HG03159 (cell line): Measurements from ENCODE around the gene PLA2G2C.

Source experiments
- ATAC-seq: cut with Tn5 transposase; IDR thresholded peaks from one replicate; pipeline ENCODE4 v1.9.1; 2021; ENCODE audit warnings: mild to moderate bottlenecking, moderate library complexity; ENCODE audit not compliant: unreplicated experiment

PLA2G2C gene

GRCh38 chr1:20158358-20159070, 27.8 kb downstream of the PLA2G2C start:
- no peak for ATAC-seq

DNA sequence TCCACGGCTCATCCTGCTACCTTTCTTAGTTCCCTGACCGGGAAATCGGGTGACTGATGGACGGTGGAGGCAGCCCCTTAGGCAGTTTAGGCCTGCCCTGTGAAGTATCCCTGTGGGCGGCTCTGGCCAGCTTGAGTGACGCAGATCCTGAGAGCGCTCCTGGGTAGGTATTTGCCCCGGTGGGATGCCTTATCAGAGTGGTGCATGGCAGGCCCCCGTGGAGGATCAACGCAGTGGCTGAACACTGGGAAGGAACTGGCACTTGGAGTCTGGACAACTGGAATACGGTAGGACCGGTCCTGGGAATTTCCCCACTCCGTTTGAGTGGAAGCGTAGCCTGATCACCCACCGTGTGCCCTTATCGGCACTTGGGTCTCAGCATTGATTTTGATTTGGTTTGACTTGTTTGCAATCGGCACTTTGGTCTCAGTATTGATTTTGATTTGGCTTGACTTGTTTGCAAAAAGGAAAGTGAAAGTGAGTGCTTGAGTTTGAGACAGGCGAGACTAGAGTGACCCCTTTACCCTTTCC, 32.0 kb downstream of the PLA2G2C start:
- no peak for ATAC-seq

DNA sequence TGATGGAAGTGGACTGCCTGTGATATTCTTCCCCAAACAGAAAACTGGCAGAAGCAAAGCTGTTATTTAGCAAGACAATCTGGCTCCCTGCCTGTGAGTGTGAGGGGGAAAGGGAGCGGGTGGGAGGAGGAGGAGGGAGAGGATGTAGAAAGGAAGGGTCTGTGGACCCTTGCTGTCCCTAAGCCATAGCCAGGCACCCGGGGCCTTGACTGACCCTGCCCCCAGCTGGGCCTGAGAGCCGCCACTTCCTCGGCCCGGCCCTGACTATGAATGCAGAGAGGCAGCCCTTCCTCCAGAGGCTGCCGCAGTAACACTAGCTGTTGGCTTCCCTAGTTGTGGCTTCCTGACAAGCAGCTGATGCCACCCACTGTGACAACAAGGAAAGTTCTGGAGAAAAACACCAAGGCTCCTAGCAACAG, 33.3 kb downstream of the PLA2G2C start:
- ATAC-seq: no peak

DNA sequence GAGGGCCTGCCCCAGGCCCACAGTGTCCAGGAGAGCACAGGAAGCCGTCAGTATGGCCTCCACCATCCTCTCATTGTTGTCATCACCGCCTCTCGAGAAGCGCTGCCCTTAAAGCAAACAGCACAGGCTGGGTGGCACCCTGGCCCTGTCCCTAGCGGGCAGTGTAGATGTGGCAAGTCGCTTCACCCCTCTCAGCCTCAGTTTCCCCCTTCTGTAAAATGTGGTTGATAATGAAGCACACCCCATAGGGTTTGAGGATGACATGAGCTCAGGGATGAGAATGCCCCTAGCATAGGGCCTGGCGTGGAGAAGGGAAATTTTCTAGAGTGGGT, 33.8 kb downstream of the PLA2G2C start:
- ATAC-seq: no peak

DNA sequence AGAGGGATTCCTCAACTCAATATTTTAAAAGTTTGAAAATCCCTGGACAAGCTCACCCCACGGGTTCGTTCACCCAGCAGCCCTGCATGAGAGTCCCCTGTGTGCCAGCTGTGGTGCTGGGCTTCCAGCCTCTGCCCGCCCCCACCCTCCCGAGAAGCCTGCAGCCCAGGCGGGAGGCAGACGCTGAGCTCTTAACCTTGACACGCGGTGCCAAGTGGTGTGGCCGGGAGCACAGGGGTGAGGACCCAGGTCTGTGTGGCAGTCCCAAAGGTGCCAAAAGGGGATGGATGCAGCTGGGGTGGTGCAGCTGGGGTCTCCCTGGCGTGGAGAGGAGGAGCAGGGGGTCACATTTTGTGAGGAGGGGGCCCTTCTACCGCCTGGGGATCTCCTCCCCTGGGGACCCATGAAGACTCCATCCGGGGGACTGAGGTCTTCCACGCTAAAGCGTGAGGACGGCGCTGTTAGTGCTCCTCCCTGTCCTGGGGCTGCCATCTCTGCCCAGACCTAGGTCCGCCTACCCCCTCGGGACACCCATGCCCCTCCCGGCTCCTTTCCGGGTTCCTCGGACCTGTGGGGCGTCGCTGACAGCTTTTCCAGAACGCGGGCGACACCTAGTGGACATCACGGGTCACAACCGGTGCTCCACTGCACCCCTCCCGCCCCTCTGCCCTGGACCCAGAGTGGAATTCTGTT, 34.3 kb downstream of the PLA2G2C start:
- peak; percentile 56 for ATAC-seq

DNA sequence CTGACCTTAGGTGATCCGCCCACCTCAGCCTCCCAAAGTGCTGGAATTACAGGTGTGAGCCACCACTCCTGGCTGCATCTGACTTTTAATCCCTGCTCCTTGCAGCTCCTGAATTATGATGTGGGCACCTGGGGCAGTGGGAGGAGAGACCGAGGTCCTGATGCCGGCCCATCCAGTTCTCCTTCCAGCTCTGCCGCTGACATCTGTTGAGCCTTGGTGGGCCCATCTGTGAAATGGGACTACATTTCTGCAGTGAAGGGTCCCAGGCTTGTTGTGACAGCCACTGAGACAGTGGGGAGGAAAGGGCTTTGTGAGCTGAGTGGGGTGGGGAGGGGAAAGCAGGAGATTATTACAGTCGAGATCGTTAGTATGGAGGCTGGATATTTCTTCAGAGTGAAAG, 35.3 kb downstream of the PLA2G2C start:
- ATAC-seq: no peak

- ATAC-seq: no peak
These were observed 36.0 kb downstream of the PLA2G2C start for GRCh38 chr1:20150326-20150705.

- ATAC-seq: no peak
These were observed 36.6 kb downstream of the PLA2G2C start for GRCh38 chr1:20149601-20150325.

- no peak for ATAC-seq
These were observed 37.5 kb downstream of the PLA2G2C start for GRCh38 chr1:20148571-20149500.

DNA sequence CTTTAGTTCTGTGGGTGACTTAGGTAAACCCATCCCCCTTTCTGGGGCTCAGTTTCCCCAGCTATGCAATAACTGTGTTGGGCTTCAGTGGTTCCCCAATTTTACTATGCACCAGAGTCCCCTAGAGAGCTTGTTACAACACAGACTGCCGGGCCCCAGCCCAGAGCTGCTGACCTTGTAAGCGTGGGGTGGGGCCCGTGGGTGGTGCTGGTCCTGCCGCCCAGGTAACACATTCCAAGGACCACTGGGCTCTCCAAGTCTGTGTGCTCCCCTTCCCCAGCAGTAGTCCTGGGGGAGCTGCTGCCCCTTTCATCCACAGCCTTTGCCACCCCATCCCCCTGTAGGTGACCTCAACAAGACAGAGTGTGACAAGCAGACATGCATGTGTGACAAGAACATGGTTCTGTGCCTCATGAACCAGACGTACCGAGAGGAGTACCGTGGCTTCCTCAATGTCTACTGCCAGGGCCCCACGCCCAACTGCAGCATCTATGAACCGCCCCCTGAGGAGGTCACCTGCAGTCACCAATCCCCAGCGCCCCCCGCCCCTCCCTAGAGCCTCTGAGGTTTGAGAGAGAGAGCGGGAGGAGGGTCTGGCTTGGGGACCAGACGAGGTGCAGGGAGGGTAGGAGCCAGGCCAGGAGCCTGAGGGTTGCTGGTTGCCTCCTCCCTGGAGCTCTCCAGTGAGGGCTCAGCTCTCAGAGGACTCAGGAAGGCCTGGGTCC, 38.3 kb downstream of the PLA2G2C start:
- ATAC-seq: no peak

DNA sequence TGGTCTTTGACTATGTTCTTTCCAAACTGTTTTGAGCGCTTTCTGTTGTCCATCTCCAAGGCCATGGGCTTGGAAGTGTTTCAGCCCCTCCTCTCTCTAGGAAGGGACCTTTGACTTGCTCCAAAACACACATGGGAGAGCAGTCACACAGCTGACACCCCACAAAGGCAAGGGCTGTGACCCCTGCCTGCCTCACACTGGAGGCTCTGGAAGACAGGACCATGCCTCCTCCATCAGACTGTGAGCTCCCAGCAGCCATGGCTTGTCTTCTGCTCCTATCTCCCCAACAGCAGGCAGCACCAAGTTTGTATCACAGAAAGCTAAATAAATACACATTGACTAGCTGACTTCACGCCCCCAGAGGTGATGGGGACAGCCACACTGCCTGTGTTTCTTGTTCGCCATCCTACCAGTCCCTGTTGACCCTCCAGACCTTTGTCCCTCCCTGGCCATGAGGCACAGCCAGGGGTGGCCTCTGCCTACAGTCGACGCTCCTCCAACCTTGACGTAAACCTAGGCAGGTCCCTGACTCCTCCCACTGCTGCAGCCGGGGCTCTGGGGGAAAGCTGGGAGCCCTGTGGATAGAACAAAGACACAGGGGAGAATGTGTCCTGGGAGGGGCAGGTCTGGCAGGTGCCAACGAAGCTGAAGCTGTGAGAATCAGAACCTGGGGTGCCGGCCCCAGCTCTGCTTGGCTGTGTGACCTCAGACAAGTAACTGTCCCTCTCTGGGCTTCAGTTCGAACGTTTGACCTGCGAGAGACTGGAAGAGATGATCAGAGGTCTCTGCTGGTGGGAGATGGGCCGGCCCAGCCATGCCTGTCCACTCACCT, 42.4 kb downstream of the PLA2G2C start:
- no peak for ATAC-seq

- no peak for ATAC-seq
These were observed 43.0 kb downstream of the PLA2G2C start for GRCh38 chr1:20143318-20143717.

DNA sequence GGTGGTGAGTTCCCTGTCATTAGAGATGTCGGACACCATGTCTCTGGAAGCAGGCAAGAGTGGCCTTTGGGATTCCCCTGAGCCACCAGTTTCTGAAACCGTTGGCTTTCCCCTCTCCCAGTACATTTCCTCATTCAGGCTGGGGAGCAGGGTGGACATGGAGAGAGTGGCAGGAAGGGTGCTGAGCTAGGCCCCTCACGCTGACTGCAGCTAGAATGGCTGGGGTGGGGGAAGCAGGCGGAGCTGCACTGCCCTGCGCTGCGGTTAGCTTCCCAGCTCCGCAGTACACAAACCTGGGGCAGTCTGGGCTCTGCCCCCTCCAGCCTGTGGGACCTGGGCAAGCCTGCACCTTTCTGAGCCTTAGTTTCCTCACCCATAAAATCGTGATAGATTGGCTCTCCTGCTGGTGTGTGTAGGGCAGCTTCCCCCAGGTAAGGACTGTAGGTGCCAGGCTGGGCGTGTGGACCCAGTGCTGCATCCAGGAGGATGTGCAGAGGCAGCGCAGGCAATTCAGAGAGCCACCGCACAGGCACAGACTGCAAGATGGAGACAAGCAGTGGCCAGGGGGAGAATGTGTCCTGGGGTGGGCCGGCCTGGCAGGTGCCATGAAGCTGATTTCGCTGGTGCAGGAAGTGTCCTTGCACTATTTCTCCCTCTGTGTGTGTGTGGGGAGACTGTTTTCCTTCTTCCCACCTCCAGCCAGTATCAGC, 44.2 kb downstream of the PLA2G2C start:
- ATAC-seq: no peak

GRCh38 chr1:20141466-20141865, 44.9 kb downstream of the PLA2G2C start:
- no peak for ATAC-seq

DNA sequence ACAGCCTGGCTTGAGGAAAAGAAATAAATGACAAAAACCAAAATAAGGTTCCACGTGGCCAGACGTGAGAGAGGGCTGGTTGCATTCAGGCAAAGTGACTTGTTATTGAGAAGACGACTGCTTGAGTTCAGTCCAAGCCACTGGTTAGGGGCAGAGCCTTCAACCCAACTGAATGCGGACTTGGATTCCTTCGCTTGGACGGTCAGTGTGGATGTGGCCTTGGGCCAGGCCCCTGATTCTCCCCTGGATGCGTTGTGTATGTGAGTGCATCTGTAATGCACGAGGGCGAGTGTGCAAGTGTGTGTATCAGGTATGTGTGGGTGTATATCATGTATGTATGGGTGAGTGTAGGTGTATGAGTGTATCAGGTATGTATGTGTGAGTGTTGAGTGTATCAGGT, 45.3 kb downstream of the PLA2G2C start:
- ATAC-seq: no peak

GRCh38 chr1:20139776-20140612, 46.3 kb downstream of the PLA2G2C start:
- no peak for ATAC-seq

DNA sequence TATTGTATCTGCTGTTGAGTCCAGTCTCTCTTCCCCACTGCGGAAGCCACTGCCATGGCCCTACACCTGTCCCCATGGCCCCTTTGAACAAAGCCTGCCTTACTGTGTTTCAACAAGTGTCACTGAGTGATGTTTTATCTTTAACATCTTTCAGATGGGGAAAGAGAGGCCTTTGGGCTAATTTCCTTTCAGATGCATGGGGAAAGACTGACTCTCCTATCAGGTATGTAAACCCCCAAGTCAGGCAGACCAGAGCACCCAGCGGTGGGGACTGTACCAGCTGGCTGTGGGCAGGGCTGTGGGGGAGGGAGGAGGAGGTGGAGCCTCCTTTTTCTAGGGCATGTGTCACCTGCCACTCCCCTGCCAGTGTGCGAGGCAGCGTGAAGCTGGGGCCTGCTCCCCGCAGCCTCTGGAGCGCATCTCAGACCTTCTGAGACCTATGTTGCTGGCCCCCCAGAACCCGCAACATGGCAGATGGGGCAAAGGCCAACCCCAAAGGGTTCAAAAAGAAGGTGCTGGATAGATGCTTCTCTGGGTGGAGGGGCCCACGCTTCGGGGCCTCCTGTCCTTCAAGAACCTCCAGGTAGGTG, 47.3 kb downstream of the PLA2G2C start, which contains the start of gene PLA2G2F:
TSS of gene PLA2G2F (plus strand) at position 363 of the 590 bp plus-strand sequence. CDS start at position 468, 105 bp downstream.
- ATAC-seq: no peak
